Astrocyte (in vitro differentiated cells and primary cell): ENCODE data around the gene TNNT3.

Experiments
- CTCF ChIP-seq: IDR thresholded peaks from 2 replicates; pipeline ENCODE4 v1.5.1; 2011; ENCODE audit warnings: low read depth, mild to moderate bottlenecking, inconsistent platforms, low read length, moderate library complexity; ENCODE audit not compliant: insufficient read depth
- EZH2 ChIP-seq: IDR thresholded peaks from 2 replicates; pipeline ENCODE4 v1.6.1; 2012; ENCODE audit warnings: mild to moderate bottlenecking, low read length, inconsistent platforms; ENCODE audit not compliant: insufficient read depth

- no peak for TF ChIP-seq CTCF
- TF ChIP-seq EZH2 = no peak
These were observed 6.0 kb upstream of the TNNT3 start for GRCh38 chr11:1913271-1914060.
